ENCODE measurements around the gene DSG4.

DNA sequence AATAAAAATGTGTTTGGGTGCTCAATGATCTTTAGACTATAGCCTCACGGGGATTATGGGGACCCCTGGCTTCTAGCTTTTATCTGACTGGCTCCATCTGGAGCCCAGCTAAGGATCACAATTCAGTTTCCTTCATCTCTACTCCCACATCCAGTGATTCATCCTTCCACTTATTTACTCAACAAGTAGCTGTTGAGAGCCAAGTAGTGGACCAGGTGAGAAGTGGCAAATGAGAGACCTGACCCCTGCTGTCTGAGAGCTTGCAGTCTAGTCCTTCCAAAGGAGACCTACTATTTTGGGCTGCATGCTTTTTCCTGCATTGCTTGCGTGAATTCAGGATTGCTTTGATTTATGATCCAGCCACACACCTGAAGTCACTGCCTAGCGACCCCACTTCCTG is 60.2 kb downstream of the DSG4 start:
- TF ChIP-seq, protein P1, sequence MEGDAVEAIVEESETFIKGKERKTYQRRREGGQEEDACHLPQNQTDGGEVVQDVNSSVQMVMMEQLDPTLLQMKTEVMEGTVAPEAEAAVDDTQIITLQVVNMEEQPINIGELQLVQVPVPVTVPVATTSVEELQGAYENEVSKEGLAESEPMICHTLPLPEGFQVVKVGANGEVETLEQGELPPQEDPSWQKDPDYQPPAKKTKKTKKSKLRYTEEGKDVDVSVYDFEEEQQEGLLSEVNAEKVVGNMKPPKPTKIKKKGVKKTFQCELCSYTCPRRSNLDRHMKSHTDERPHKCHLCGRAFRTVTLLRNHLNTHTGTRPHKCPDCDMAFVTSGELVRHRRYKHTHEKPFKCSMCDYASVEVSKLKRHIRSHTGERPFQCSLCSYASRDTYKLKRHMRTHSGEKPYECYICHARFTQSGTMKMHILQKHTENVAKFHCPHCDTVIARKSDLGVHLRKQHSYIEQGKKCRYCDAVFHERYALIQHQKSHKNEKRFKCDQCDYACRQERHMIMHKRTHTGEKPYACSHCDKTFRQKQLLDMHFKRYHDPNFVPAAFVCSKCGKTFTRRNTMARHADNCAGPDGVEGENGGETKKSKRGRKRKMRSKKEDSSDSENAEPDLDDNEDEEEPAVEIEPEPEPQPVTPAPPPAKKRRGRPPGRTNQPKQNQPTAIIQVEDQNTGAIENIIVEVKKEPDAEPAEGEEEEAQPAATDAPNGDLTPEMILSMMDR (IDR thresholded peaks at IDR 0.05): no peak
- TF ChIP-seq ZFX (IDR thresholded peaks at IDR 0.05; ENCODE audit: borderline replicate concordance): no peak
